Activated CD4-positive, alpha-beta T cell treated with anti-CD3 and anti-CD28 coated beads, Interleukin-2, amount 50 U/mL, for 16 hours (primary cell): ENCODE measurements around the gene GJD4.

Source experiments
- DNase-seq: peaks from one replicate; pipeline ENCODE4 v3.0.0-alpha.2; 2020

Gene GJD4

GRCh38 chr10:35632027-35632426 lies 26.9 kb downstream of the GJD4 start:
- DNase-seq, result no peak

DNA sequence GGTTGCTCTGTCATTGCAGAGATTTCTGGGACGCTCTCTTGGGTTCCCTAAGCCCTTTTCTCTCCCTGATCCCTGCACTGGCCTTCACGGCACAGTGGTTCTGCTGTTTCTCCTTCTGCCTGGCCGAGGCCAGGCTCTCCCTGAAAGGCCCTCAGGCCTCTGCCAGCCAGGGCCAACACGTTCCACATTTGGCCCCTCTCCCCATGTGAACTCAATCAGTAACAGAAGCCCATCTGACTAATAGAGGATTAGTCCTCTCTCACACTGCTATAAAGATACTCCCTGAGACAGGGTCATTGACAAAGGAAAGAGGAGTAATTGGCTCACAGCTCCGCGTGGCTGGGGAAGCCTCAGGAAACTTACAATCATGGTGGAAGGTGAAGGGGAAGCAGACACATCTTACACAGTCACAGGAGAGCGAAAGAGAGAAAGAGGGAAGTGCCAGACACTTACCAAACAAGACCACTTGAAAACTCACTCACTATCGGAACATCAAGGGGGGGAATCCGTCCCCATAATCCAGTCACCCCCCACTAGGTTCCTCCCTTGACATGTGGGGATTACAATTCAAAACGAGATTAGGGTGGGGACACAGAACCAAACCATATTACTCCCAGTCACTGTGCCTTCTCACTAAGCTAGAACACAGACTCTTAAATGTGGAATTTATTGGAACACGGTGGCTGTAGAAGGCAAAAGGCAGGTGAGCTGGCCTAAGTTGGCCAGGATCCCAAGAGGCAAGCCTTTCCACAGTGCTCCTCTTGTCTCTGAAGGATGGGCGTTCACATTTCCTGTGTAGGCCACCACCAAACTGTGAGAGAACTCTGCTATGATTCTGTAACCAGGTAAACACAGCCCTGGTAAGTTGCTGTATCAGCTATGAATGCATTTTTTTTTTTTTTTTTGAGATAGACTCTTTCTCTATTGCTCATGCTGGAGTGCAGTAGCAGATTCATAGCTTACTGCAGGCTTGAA lies 28.2 kb downstream of the GJD4 start:
- no peak for DNase-seq

GRCh38 chr10:35635576-35635975 lies 30.4 kb downstream of the GJD4 start:
- DNase-seq, result peak; percentile 70

DNA sequence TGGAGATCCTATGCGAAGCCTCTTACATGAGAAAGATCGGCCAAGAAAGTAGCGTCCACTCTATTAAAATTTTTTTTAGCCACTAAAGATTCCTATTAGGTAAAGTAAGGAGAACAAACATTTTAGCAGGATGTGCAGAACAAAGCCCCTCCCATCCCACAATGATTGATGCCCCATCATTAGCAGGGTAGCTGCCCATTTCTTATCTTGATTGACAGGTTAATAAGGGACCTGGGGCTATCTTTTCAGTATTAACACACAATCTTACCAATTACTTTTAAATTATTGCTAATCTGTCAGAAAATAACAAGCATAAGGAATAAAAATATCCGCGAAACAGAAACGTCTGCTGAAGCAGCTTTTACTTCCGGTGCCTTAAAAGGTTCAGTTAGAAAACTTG lies 31.8 kb downstream of the GJD4 start:
- DNase-seq, result no peak

- DNase-seq, result no peak
Measured at GRCh38 chr10:35637462-35637861, 32.3 kb downstream of the GJD4 start.

GRCh38 chr10:35638101-35638500 lies 33.0 kb downstream of the GJD4 start:
- DNase-seq, result no peak

GRCh38 chr10:35639021-35639727 lies 34.0 kb downstream of the GJD4 start:
- DNase-seq, result no peak

DNA sequence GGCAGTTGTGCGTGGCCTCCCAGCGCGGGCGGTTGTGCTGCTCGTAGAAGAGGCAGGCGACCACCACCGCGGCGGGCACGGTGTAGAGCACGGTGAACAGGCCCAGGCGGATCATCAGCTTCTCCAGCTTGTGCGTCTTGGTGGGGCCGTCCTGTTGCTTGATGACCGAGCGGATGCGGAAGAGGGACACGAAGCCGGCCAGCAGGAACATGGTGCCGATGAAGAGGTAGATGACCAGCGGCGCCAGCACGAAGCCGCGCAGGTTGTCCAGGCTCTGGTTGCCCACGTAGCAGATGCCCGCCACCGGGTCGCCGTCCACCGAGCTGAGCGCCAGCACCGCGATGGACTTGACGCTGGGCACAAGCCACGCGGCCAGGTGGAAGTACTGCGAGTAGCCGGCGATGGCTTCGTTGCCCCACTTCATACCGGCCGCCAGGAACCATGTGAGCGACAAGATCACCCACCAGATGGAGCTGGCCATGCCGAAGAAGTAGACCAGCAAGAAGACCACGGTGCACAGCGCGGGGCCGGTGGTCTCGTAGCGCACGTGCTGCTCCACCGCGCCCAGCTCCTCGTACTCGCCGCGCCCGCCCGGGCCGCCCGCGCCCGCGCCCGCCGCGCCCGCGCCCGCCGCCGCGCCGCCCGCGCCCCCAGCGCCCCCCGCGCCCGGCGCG lies 34.7 kb downstream of the GJD4 start:
- no peak for DNase-seq

DNA sequence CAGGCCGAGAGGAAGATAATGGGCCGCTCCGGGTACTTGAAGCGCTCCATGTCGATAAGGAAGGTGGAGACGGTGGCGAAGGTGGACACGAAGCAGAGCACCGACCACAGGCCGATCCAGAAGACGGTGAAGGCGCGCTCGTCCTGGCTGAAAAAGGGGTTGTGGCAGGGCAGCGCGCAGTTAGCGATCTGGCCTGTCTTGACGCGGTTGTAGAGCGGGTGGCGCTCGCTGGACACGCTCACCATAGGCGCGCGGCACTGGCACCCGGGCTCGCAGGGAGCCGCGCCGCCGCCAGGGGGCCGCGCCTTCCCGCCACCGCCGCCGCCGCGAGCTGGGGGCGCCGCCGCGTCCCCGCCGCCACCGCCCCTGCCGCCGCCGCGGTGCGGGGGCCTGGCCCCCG lies 35.3 kb downstream of the GJD4 start:
- peak; percentile 35 for DNase-seq

GRCh38 chr10:35640951-35641675 lies 36.0 kb downstream of the GJD4 start:
- peak; percentile 62 for DNase-seq

GRCh38 chr10:35641676-35642034 lies 36.5 kb downstream of the GJD4 start:
- DNase-seq, result no peak

DNA sequence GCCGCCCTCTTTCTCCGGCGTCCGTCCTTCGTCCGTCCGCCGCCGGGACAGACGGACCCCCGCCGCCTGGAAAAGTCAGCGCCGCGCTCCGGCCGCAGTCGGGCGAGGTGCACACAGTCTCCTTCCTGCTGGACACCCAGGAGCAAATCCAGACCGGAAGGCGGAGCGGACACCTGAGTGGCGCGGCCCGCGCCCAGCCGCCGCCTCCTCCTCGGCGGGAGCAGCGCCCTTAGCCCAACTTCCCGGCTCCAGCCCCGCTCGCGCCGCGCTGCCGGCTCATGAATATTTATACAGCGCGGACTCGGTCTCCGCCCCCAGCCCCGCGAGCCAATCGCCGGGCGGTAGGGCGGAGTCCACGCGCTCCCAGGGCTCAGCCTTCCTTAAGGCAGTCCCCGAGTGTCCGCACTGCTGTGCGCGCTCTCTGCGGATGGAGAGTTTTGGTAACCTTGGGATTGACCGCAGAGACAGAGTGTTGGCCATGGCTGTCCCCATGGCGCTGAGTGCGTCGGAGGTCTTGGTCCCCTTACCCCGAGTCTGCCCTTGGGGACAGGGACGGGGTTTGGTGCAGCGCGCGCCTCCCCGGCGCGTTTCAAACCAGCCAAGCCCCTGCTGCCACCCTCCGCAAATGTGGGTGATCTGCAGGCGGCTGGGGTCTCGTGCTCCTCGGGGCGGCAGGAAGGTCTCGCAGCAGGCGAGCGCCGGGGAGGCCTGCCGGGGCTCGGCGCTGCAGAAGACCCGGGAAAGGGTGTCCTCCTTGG lies 37.1 kb downstream of the GJD4 start, which contains the start of gene FZD8:
FZD8 (minus strand) TSS at position 262 of the 758 bp plus-strand sequence. CDS start 867 bp downstream, outside the sequence.
- DNase-seq, result peak; percentile 75

- DNase-seq, result no peak
Measured at GRCh38 chr10:35642793-35643114, 37.6 kb downstream of the GJD4 start.

DNA sequence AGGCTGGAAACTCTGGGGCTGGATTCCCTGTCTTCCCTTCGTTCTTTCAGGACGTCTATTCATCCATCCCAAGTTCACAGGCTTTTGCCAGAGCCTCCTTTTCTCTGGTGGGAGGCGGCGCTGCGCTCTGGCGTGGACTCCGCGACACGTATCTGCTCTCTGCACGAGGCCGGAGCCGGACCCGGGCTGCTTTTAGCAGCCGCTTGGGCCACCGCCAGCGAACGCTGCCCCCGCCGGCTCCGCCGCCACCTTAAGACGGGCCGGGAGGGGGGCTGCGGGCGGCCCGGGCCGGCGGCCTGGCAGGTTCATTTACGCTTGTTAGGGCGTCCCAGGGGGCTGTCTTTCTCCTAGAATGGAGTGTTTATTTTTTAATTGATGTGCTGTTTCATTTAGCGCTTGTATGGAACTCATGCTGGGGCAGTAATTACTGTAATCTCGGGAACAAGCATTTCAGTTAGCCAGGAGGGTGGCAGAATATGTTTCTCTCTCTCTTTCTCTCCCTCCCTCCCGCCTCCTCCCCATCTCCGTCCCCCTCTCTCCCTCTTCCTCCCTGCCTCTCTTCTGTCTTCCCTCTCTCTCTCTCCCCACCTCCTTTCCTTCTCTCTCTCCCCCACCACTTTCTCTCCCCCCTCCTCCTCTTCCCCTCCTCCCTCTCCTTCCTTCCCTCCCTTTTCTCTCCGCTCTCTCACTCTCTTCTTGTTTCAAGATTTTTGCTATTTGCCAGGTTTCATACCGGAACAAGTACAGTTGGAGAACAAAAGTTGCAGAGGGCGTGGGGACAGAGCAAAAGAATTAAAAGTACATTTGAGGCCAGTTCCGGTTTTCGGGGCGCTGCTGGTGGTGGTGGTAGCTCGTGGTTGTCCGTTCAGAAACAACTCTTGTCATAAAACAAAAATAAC lies 38.3 kb downstream of the GJD4 start:
- DNase-seq, result no peak

DNA sequence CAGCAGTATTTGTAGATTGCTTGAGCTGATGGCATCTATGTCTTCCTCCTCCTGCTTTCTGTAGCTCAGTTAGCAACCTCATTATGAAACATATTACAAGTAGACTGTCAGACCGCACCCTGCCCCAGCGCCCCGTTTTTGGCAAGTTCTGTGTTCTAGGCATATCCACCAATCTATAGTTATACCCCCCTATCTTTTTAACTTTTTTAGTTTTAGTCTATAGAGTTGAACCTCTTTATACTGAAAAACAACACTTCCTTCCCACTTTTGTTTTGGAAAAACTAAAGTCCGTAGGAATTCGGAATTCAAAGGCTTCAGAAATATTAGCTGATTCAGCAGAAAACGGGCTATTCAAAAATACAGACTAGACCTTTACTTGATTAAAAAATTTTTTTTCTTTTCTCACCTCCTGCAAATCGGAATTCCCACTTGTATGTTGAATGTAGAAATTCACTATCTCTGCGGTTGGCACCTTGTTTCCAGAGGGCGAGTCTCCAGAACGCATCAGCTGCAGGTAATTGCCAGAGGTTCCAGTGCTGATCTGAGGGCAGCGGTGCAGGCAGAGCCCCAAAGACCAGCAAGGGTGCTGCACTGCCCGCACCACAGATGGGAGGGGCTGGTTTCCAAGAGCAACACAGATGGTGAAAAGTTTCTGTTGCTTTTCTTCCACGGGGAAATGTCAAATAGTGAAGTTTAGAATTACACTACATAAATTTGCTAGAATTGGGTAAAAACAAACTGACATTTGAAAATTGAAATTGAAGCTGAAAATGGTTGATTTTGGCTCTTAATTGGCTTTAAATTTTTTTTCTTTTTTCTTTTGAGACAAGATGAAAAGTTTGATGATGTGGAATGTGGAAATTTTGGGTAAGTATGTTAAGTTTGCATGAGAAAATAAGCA lies 39.2 kb downstream of the GJD4 start:
- DNase-seq, result peak; percentile 11

DNA sequence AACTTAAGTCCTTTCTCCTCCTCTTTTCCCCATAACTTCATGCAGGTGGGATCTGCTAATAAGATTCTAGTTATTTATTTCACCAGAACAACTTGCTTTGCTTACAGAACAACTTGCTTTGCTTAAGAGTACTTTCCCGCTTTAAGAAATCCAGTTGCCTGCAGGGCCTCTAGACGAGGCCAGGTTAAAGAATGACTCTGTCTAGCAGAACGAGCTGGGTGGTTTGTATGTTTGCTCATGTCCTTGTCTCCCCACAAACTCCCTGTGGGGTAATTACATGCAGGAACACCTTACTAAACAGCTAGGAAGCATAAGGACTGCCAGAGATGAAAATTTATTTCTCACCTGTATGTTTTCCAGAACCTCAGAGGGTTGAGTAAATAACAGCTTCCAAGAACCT lies 45.8 kb downstream of the GJD4 start:
- no peak for DNase-seq

- DNase-seq, result no peak
Measured at GRCh38 chr10:35652824-35653223, 47.7 kb downstream of the GJD4 start.

DNA sequence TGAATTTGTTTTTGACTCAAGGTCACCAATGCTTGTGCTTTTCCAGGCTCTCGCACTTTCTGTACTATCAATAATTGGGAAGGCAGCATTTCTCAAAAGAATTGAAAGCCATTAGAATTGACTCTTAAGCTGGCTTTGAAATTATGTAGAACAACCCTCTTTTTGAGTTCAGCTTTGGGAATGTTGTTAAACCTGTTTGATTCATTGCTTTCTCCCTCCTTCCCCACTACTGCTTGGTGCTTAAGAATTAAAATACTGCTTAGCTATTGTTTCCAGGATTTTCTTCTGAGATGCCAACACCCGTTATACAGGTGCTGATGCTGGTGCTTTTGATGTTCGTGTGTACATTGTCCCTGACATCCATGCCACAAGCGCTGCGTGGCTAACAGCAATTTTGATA lies 52.5 kb downstream of the GJD4 start:
- DNase-seq, result no peak
